HG03097 (cell line): Measurements from ENCODE around the gene AASDHPPT.
"Not testable (repeated sequence)": the region's sequence is repeated elsewhere in the genome, so short reads cannot be mapped to it uniquely, and the experiment has no call there.

ENCODE experiments used
- ATAC-seq: cut with Tn5 transposase; IDR thresholded peaks from one replicate; pipeline ENCODE4 v1.9.1; 2021; ENCODE audit not compliant: unreplicated experiment, low FRiP score

Gene AASDHPPT, protein sequence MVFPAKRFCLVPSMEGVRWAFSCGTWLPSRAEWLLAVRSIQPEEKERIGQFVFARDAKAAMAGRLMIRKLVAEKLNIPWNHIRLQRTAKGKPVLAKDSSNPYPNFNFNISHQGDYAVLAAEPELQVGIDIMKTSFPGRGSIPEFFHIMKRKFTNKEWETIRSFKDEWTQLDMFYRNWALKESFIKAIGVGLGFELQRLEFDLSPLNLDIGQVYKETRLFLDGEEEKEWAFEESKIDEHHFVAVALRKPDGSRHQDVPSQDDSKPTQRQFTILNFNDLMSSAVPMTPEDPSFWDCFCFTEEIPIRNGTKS

GRCh38 chr11:106077609-106078455, at the start of gene AASDHPPT:
Gene AASDHPPT, plus strand, starts transcription at chr11:106077662. Its CDS starts 49 bp downstream, at chr11:106077711.
- ATAC-seq = peak; percentile 12

DNA sequence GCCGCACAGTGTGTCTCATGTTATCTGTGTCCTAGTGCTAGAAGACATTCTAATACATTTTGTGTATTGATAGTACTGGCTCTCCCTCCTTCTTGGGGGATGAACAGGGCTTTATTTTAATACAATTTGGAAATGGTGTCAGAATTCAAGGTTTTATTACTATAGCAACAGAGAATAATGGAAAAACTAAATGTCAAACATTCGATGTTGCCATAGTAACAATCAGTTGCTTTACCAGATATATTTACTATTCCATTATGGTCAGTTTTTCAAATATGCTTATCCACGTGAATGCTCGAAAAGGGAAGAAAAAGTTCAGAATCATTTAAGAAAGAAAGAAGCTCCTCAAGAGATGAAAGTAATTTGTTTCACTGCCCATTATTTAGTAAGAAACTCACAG, 46.9 kb upstream of the AASDHPPT start:
- ATAC-seq = no peak

DNA sequence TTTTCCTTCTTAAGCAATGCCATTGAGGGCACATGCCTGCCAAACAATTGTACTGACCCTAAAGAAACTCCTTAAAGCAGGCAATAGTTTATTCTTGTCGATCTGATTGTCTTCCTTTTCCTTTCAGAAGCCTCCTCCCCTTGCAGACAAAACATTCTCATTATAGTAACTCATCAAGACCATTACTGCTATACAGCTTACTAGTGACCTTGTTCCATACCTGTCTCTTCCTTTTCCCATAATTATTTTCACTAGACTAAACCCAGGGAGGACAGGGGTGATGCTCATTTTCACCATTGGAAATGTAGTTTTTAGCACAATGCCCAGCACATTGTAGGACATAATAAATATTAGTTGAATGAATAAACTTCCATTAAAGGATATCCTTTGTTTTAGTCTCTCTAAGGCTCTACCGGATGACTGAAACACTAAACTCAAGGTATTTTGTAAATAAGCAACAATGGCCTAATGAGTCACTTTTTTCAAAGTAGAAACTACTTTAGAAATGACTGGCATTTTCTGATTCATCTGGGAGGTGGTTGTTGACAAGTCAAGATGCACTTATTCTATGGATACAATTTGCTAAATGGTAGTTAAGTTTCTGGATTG, 46.2 kb upstream of the AASDHPPT start:
- ATAC-seq = no peak

GRCh38 chr11:106031936-106032335, 45.5 kb upstream of the AASDHPPT start:
- no peak for ATAC-seq

DNA sequence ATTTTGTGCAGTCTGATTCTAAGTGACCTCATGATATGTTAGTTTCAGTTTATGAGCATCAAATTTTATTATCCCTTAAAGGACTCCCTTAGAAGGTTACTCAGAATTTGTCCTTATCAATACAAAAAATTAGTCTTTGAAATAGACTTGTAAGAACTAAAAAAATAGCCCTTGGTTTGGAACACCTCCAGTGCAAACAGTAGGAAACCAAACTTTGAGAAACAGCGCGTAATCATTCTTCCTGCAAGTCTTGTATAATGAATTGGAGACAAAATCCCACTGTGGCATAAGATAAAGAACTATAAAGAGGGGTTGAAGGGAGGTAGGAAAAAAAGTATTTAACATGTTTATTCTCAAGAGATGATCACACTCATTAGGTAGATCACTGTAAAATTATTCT, 44.6 kb upstream of the AASDHPPT start:
- no peak for ATAC-seq

- ATAC-seq = no peak
Measured at GRCh38 chr11:106043540-106043939, 33.9 kb upstream of the AASDHPPT start.

- no peak for ATAC-seq
Measured at GRCh38 chr11:106047631-106048030, 29.8 kb upstream of the AASDHPPT start.

GRCh38 chr11:106049727-106050476, 27.6 kb upstream of the AASDHPPT start:
- no peak for ATAC-seq

DNA sequence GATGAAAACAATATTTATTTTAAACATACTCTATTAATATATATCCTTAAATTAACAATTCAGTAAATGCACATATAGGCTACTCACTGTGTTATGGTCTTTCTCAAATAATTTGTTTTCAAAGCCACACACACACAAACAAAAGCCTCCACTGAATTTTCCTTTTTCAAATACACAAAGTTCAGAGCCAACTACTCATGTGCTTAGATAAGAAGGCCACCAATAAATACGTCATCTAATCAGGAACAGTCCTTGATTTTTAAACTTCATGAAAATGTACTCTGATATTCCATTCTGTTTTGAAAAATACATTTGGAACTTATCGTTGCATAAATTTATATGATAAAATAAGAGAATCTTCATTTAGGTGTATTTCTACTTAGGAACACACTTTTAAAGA, 26.4 kb upstream of the AASDHPPT start:
- ATAC-seq = no peak

DNA sequence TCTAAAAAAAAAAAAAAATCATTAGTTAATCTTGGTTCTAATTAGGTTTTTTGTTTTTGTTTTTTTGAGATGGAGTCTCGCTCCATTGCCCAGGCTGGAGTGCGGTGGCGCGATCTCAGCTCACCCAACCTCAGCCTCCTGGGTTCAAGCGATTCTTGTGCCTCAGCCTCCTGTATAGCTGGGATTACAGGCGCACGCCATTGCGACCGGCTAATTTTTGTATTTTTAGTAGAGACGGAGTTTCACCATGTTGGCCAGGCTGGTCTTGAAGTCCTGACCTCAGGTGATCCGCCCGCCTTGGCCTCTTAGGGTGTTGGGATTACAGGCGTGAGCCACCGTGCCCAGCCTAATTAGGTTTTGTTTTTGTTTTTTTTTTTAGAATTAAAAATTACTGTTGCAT, 19.1 kb upstream of the AASDHPPT start:
- ATAC-seq = not testable (repeated sequence)

- no peak for ATAC-seq
Measured at GRCh38 chr11:106059617-106060016, 17.8 kb upstream of the AASDHPPT start.

DNA sequence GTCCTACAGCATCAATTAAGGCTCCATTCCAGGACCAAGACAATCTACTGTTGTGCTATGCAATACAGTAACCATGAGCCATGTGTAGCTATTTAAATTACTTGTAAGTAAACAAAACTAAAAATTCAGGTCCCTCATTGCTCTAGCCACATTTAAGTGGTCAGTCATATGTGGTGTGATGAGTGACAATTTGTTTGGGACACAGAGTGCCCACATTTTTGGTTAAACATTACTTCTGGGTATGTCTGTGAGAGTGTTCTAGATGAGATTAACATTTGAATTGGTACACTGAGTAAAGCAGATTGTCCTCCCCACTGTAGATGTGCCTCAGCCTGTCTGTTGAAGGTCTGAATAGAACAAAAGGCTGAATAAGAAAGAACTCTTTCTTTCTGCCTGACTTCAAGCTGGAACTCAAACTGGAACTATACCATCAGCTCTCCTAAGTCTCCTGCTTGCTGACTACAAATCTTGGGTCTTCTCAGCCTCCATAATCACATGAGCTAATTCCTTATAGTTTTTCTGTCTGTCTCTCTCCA, 16.1 kb upstream of the AASDHPPT start:
- ATAC-seq = no peak

DNA sequence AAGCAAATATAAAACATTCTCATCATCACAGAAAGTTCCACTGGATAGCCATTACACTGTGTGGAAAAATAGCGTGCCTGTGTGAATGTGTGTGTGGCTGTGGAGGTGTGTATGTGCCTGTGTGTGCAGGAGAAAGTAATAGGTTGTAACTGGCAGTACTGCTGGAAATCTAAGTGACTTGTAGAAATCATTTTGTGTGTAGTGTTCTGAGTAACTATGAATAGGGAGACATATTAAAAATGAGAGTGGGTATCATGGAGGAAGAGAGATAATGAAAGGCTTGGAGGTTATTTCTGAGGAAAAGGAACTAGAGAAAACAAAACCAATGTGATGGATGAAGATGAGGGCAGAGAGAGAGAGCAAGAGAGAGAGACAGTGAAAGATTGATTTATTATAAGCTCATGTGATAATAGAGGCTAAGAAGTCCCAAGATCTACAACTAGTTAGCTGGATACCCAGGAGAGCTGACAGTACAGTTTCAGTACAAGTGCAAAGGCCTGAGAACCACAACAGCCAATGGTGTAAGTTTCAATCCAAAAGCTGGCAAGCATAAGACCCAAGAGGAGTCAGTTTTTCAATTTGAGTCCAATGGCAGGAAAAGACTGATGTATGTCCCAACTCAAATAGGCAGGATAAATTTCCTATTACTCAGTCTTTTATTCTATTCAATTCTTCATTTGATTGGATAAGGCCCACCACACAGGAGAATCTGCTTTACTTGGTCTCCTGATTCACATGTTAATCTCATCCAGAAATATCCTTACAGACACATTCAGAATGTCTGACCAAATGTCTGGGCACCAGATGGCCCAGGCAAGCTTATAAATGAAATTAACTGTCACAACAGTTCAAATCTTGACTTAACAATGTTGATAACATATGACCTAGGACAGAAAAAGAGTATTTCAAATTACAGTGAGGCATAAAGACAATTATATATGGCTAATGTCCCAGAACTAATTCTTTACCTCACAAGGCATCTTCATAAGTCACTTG, 15.2 kb upstream of the AASDHPPT start:
- ATAC-seq = no peak

GRCh38 chr11:106063009-106063408, 14.5 kb upstream of the AASDHPPT start:
- ATAC-seq = no peak

GRCh38 chr11:106070606-106071005, 6.9 kb upstream of the AASDHPPT start:
- no peak for ATAC-seq

DNA sequence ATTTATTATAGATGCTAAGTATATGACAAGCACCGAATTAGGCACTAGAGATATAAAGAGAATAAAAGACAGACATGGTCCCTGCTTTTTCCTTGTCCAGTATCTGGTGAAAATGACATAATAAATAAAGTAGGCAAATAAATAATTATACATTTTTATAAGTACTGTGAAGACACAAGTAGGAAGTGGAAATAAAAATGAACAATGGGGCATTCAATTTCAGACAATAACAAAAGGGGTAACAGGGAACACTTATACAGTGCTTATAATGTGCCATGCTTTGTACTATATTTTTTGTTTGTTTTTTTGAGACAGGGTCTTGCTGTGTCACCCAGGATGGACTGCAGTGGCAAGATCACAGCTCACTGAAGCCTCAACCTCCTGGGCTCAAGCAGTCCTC, 4.7 kb upstream of the AASDHPPT start:
- no peak for ATAC-seq

GRCh38 chr11:106076171-106076918, 1.1 kb upstream of the AASDHPPT start:
- ATAC-seq = no peak

- ATAC-seq = peak; percentile 97
Measured at GRCh38 chr11:106076919-106077608, 398 bp upstream of the AASDHPPT start, which contains the start of gene KBTBD3. Gene KBTBD3, minus strand, starts transcription at chr11:106077347. Its CDS starts 18,250 bp downstream, at chr11:106059097.
